NCI-H146 treated with DMSO at 0.1 percent for 48 hours (cell line): ENCODE results near the gene HOXB7.

ENCODE experiments used
- DNase-seq: peaks from one replicate; lab custom pipeline; 2025; ENCODE audit not compliant: unreplicated experiment; lab: John Stamatoyannopoulos, UW

Gene HOXB7

DNA sequence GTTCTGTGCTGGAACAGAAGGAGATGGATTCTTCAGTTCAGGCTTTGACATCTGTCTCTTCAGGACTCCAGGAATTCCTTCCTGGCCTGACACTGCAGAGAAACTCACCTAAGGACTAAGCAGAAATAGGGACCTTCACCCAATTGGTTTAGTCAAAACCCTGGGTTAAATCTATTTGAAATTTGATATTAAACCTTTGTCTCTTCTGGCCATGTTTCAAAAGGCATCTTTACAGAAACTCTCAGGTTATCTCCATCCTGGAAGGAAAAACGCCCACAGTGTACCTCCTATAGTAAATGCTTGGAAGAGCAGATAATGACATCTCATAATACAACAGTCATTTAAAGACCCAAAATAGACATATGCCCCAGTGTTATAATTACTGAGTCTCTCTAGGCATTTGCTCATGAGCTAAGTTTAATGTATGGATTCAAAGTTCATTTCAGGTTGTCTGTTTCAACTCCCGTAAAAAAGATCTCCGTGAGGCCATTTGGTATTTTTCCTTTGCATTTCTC lies 27.1 kb downstream of the HOXB7 start:
- DNase-seq, result no peak

DNA sequence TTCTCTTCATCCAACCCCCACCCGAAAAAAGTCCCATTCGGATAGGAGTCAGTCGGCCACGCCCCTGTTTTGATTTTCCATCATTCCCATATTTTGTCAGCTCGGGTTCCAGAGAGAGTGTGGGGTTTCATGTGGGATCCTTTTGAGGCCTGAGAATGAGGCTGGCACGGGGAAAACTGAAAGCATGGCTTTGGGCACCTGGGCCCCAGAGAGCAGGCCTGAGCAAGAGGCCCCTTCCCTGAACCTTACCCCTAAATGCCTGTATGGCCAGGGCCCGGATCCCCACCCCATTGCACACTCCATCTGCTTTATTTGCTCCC lies 28.1 kb downstream of the HOXB7 start:
- DNase-seq, result no peak

GRCh38 chr17:48579760-48580554 lies 30.9 kb downstream of the HOXB7 start:
- DNase-seq, result no peak

- no peak for DNase-seq
Measured at GRCh38 chr17:48579471-48579759, 31.4 kb downstream of the HOXB7 start.

DNA sequence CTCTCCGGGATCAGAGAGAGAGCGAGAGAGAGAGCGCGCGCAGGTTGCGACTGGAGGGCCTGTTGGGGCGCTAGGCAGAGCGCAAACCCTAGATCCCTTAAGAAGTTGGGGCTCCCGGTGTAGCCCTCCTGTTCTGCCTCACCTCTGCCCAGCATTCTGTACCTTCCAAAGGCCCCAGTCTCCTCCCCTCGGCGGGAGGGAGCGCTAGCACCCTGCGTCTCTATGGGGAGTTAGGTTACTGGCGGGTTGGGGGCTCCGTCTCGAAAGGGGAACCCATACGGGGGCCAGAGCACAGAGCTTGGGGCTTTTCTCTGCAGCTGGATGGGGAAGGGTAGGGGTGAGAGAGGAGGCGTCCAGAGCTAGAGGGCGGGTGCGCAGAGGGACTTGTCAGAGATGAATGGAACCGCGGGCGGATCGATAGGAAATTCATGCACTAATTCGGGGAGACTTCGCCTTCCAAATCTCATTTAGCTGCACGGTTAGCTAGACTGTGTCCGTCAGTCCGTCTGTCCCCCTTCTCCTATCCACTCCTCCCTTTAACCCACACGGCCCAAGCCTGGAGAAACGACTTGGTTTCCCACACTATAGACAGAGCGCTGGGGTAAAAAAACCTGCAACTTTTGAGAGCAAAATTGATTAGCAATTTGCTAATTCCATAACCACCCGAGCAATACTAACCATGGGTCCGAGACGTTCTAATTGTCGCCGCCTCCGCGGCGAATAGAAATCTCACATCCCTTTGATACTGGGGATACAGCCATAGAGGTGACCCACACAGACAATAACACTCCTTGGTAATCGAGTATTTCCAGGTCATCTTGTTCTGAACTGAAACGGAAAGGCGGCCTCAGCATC lies 32.0 kb downstream of the HOXB7 start:
- DNase-seq, result no peak

DNA sequence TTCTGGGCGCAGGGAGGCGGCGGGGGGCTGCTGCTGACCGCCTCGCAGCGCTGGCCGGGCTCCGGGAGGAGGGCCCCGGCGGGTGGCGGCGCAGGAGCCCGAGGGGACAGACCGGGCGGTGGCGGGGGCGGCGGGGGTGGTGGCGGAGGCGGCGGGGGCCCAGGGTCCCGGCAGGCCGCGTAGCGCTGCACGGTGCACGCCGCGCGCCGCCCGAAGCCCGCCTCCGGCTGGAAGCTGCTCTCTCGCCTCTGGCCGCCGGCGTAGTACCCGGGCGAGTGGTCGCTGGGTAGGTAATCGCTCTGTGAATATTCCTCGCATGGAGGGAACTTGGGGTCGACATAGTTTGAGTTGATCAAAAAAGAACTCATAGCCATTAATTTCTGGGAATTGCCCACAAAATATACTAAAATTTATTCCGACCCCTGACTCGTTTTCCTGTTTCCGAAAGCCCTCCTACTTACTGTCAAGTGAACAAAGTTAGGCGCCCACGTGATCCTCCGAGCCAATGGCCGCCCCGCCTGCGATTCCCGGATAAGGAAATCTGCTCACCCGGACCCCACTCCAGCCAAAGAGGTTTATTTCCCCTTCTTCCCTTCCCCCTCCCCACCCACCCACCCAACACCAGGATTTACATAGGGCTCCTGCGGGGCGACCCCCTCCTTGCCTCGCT lies 32.7 kb downstream of the HOXB7 start, which contains the start of gene HOXB4:
HOXB4 (minus strand) TSS at position 405 of the 670 bp plus-strand sequence; CDS start at position 374, 31 bp downstream.
- DNase-seq, result no peak

DNA sequence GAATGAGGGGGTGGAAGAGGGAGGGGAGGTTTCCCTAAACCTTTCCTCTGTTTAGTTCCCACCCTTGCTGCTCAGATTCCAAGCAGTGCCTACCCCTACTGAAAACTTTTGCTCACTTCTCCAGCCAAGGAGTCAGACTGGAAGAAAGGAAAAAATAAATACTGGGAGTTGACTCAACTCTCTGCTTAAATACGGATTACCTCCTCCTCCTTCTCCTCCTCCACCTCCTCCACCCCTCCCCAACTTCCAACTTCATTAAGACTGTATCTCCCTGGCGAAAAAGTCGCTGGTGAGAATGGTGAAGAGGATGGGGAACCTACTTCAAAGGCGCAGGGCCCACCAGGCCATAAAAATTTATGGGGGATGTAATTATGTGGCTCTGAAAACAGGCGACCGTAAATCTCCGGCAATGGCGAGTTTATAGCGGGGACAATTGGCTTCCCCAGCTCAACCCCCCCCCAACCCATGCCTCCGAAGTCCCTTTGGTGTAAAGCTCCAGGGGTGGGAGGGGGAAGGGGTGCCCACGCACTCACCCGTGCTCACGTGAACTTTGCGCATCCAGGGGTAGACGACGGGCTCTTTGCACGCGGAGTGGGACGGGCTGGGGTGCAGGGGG lies 33.4 kb downstream of the HOXB7 start:
- no peak for DNase-seq

DNA sequence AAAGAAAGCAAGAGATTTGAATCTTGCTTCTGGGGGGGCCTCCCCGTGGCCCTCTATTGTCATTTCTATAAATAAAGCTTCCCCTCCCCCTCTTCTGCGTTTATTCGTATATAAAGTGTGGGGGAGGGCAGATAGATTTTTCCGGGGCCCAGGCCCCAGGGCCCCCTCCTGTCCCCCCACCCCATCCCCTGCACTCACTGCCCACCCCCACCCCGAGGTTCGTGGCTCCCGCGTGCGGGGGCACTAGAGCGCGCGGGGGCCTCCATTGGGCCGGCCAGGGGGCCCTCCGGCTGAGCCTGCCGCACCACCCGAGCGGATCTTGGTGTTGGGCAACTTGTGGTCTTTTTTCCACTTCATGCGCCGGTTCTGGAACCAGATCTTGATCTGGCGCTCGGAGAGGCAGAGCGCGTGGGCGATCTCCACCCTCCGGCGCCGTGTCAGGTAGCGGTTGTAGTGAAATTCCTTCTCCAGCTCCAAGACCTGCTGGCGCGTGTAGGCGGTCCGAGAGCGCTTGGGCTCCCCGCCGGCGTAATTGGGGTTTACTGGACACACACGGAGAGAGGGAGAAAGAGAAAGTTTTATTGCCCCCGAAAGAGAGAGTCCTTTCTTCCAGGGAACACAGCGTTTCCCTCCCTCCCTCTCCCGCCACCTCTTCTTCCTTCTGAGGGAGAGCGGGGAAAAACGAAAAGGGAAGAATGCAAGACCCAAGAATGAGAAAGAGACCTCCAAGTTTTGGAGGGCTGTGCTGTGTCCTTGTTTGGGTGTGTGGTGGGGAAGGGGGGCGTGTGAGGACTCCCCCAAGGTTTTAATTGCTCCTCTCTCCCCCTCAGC lies 34.1 kb downstream of the HOXB7 start:
- no peak for DNase-seq

DNA sequence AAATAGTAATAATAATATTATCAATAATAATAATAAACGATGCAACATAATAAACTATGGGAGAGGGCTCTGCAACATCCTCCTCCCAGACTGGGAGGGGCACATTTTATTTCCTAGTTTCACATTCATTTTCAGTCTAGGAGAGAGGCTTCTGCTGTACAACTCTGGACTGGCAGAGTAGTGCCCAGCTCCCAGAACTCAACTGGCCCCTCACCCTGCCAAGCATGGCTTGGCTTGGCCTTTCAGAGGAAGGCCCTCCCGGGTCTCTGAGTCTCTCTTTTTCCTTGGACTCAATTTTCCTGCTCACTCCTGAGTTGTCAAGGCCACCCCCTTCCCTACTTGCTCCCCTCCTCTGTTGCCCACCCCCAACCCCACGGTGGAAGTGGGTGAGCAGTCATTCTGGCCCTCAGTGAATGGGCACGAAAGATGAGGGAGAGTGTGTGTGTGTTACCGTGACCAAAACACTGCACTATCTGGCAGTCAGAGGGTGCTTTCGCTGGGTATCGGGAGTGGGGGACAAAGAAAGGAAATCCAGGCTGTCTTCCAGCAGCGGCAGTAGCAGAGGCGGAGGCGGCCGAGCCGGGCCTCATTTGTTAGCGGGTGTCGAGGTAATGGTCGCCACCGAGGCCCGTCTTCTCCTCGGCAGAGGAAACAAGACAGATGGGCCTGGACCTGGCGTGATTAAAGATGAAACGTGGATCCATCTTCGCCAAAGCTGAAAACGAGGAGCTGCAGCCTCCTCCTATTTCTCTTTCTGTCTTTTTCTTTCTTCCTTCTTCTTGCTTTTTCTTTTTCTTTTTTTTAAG lies 34.9 kb downstream of the HOXB7 start:
- no peak for DNase-seq

DNA sequence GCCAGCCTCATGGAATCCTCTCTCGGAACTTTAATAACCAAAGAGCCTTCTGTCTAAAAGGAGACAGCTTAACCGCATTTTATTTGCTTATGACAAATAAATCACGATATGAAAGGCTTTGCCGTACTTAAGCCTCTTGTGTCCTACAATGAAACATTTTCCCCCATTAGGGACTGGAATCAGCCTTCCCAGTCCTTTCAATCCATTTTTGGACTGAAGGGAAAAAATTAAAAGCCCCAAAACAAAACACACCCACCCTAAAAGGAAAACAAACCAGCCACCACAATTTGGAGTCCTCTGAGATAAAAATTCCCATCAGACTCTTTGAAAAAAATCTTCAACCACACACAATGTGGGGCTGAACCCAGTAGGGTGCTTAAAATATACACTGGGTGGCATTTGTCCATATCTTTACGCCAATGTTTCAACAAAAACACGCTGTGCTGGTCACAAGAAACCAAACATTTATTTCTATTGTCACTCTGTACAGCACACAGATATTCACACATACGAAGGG lies 35.7 kb downstream of the HOXB7 start:
- no peak for DNase-seq

DNA sequence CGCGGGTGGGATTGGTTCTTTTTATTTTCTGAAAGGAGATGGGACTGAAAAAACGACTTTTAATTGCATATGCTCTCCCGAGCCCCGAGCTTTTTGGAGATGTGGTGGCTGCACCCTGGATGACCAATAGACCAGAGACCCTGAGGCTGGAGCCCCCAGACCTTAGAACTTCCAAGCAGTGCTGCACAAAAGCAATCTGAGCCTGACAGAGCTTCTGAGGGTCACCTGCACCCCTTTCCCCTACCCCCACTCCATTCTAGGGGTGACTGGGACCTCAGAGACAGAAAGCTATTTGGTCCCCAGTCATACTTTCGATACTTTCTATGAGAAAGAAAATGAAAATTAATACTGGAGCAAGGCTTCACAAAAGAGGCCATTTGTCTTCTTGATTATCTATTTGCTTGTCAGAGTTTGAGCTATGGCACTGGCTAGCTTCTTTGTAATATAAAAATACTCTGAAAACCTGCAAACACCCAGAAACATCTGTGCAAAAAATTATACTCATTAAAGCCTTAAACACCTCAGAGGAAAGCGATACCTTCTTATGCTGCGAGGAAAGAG lies 36.2 kb downstream of the HOXB7 start:
- DNase-seq, result no peak

DNA sequence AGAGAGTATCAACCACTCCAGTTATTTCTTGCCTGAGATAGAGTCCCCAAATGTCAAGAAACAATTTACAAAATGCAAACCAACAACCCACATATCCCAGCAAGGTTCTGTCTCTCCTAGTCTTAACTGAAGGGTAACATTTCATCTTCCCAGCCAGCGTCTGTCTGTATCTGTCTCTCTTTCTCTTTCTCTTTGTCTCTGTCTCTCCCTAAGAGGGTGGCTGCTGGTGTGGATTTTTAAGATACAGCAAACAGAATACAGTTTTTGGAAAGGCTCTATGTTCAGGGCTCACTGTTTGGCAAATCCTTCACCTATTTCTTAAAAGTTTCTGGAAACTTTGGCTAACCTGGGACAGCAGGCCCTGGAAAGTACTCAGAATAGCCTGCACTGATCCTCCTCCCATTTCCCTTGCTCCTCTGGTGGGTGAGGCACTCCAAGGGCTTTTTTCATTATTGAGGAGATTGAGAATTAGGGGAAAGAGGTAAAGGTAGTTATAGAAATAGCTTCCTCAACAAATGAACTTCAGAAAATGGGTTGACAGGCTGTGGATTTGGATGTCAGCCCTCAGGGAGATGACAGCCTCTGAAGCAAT lies 38.9 kb downstream of the HOXB7 start:
- DNase-seq, result no peak

DNA sequence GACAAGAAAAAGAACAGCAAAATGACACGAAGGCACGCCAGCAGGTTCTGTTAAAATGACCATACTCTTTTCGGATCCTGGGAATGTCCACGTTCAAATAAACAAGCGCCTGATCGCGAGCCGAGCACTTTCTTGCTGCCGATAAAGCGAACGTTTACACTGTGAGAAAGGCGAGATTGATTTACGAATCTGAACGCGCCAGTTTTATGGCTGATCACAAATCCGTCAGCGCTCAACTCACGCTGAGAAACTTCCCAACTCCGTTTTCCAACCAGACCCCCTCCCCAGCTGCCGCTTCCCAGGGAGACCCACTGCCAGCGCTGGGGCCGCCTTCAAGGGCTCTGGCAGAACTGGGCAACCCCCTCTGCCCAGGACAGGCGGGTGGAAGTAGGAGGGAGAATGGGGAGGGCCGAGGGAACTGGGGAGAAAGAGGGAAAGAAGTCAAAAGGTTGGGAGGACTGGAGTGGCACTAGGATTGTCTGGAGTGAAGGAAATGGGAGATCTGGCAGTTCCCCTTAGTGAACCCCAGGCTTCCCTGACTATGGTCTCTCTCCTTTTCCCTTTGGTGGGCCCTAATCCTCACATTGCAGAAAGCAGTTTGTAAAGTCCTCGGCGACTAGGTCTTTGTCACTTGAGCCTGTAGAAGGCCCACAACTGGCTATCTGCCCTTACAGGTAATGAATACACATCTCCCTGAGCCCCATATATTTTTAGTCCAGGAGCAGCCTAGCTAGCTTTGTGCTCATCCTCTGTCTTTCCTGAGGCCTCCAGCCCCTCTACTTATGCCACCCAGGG lies 39.6 kb downstream of the HOXB7 start:
- no peak for DNase-seq

GRCh38 chr17:48570325-48571023 lies 40.3 kb downstream of the HOXB7 start:
- no peak for DNase-seq

GRCh38 chr17:48569674-48570324 lies 41.0 kb downstream of the HOXB7 start:
- DNase-seq, result no peak

GRCh38 chr17:48569240-48569582 lies 41.6 kb downstream of the HOXB7 start:
- no peak for DNase-seq
